NT2/D1 (cell line): Measurements from ENCODE around the gene MCCD1.

Experiments used
- YY1 ChIP-seq: IDR thresholded peaks from 2 replicates; pipeline ENCODE4 v1.6.1; 2011; ENCODE audit not compliant: insufficient read length, insufficient read depth
- ZNF274 ChIP-seq: IDR thresholded peaks from 2 replicates; pipeline ENCODE4 v1.6.1; 2011; ENCODE audit warnings: mild to moderate bottlenecking, low read depth, low read length

DNA sequence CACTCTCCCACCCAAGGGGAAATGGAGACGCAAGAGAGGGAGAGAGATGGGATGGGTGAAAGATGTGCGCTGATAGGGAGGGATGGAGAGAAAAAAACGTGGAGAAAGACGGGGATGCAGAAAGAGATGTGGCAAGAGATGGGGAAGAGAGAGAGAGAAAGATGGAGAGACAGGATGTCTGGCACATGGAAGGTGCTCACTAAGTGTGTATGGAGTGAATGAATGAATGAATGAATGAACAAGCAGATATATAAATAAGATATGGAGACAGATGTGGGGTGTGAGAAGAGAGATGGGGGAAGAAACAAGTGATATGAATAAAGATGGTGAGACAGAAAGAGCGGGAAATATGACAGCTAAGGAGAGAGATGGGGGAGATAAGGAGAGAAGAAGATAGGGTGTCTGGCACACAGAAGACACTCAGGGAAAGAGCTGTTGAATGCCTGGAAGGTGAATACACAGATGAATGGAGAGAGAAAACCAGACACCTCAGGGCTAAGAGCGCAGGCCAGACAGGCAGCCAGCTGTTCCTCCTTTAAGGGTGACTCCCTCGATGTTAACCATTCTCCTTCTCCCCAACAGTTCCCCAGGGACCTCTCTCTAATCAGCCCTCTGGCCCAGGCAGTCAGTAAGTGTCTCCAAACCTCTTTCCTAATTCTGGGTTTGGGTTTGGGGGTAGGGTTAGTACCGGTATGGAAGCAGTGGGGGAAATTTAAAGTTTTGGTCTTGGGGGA is 47.4 kb downstream of the MCCD1 start:
- no peak for TF ChIP-seq YY1
- no peak for TF ChIP-seq ZNF274
